LNCAP (cell line): Measurements from ENCODE around the gene POU2F1.

Experiments
- CTCF ChIP-seq: fragments of 450-650 bp; IDR thresholded peaks from 2 replicates; pipeline ENCODE4 v1.5.1; 2017; ENCODE audit warnings: mild to moderate bottlenecking

POU2F1 gene

GRCh38 chr1:167185062-167185461 is 35.6 kb upstream of the POU2F1 start:
- TF ChIP-seq CTCF = no peak

- no peak for TF ChIP-seq CTCF
These were observed 34.6 kb upstream of the POU2F1 start for GRCh38 chr1:167185974-167186657.

- no peak for TF ChIP-seq CTCF
These were observed 33.9 kb upstream of the POU2F1 start for GRCh38 chr1:167186771-167187170.

DNA sequence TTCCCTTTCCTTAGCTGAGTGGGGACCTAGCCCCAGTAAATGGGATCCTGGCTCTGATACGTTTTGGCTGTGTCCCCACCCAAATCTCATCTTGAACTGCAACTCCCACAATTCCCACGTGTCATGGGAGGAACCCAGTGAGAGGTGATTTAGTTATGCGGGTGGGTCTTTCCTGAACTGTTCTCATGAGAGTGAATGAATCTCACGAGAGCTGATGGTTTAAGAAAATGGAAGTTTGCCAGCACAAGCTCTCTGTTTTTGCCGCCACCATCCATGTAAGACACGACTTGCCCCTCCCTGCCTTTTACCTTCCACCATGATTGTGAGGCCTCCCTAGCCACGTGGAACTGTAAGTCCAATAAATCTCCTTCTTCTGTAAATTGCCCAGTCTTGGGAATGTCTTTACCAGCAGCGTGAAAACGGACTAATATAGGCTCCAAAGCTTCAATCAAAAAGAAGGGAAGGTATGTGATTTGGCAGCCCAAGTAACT is 29.9 kb upstream of the POU2F1 start:
- no peak for TF ChIP-seq CTCF

DNA sequence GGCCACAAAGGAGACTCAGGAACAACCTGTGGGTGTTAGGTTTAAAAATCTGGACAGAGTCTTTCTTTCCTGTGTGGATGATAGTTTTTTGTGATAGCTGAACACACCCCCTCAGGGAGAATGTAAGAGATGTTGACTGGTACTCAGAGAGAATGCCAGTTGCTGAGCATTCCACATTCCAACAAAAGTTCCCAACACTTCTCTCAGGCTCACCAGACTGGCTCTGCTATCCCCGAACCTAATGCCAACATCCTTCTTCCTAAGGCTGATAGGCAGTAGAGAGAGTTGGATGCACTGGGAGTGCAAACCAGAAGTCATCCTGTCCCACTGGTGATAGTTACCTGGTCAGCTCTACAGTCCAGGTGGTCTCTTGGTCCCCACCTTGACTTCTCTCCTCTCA is 28.7 kb upstream of the POU2F1 start:
- TF ChIP-seq CTCF = no peak

GRCh38 chr1:167194182-167194581 is 26.5 kb upstream of the POU2F1 start:
- TF ChIP-seq CTCF = no peak

DNA sequence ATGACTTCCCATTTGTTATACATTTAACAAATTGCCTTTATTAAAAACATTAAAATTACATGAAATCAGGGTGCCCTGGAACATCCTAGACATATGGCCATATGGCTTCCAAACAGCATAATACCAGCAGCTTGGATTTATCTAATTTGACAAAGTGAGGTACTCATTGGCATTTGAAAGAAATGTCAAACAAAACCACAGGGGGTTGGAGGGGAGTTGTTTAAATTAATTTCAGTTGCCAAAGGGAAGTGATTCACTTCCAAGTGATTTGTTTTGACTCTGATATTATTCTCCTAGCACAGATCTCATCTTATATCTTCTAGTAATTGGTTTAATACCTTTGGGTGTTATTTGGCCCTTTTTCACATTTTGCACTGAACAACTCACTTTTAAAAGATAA is 24.5 kb upstream of the POU2F1 start:
- no peak for TF ChIP-seq CTCF

DNA sequence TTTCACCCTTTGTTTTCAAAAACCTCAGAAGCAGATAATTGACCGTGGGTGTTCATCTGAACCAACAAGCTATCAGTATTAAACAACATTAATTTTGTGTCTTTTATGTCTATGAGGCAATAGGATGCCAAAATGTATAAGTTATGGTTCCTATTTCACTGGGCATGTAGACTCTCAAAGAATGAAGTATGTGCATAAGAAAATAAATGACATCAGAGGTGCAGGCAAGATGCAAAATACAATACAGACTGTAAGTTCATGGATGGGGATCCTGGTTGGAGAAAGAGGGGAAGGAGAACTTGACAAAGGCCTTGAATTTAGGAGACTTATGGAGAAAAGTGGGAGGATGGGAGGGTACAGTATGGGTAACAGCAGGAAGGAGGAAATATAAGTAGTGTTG is 23.4 kb upstream of the POU2F1 start:
- no peak for TF ChIP-seq CTCF
